SK-N-SH (cell line): ENCODE results near the gene LRRC72.

Experiments
- CHD2 ChIP-seq: fragments of 150-350 bp; IDR thresholded peaks from 2 replicates; pipeline ENCODE4 v1.6.1; 2018; ENCODE audit warnings: low read length; ENCODE audit not compliant: partially characterized antibody
- CTCF ChIP-seq: fragments of 200-600 bp; sonication (generic); IDR thresholded peaks from 2 replicates; pipeline ENCODE4 v1.6.1; 2017; ENCODE audit warnings: antibody characterized with exemption, mild to moderate bottlenecking, moderate library complexity
- EP300 ChIP-seq, 2 experiments: IDR thresholded peaks; 2 replicates each; pipeline versions ENCODE4 v1.4.0 to v1.6.1; 2012; ENCODE audit warnings: borderline replicate concordance in 1 of 2, low read depth in 1 of 2, low read length in 1 of 2
- EZH2phosphoT487 ChIP-seq: fragments of 200-600 bp; sonication (generic); IDR thresholded peaks from 2 replicates; pipeline ENCODE4 v1.6.1; 2017; ENCODE audit warnings: low read depth, mixed run types, mild to moderate bottlenecking, antibody characterized with exemption, moderate library complexity, borderline replicate concordance
- MAX ChIP-seq: IDR thresholded peaks from 2 replicates; pipeline ENCODE4 v1.4.0; 2012; ENCODE audit warnings: low read depth
- MXI1 ChIP-seq: IDR thresholded peaks from 2 replicates; pipeline ENCODE4 v1.6.1; 2012; ENCODE audit warnings: mild to moderate bottlenecking, low read depth, low read length, improper control_type of control experiment
- POLR2AphosphoS5 ChIP-seq: IDR thresholded peaks from 2 replicates; pipeline ENCODE4 v1.6.1; 2012; ENCODE audit warnings: low read depth, low read length
- RAD21 ChIP-seq: IDR thresholded peaks from 2 replicates; pipeline ENCODE4 v1.6.1; 2012; ENCODE audit warnings: mild to moderate bottlenecking, low read length
- RCOR1 ChIP-seq: fragments of 150-350 bp; IDR thresholded peaks from 2 replicates; pipeline ENCODE4 v1.6.1; 2017; ENCODE audit warnings: antibody characterized with exemption, low read length
- RXRA ChIP-seq: IDR thresholded peaks from 2 replicates; pipeline ENCODE4 v1.4.0; 2012; ENCODE audit warnings: low read depth, mild to moderate bottlenecking, borderline replicate concordance
- SMC3 ChIP-seq: IDR thresholded peaks from 2 replicates; pipeline ENCODE4 v1.6.1; 2012; ENCODE audit warnings: low read depth, low read length, improper control_type of control experiment
- TAF1 ChIP-seq: IDR thresholded peaks from 2 replicates; pipeline ENCODE4 v1.6.1; 2012; ENCODE audit warnings: low read depth, mild to moderate bottlenecking, low read length, moderate library complexity, borderline replicate concordance

GRCh38 chr7:16535500-16535899 is 8.9 kb downstream of the LRRC72 start:
- no peak for TF ChIP-seq CTCF
- TF ChIP-seq EZH2phosphoT487 = no peak
- no peak for TF ChIP-seq POLR2AphosphoS5
- no peak for TF ChIP-seq MXI1
- no peak for TF ChIP-seq RAD21
- TF ChIP-seq CHD2 = no peak
- TF ChIP-seq RXRA = no peak
- TF ChIP-seq RCOR1 = no peak
- TF ChIP-seq SMC3 = no peak
- TF ChIP-seq MAX = no peak
- no peak for TF ChIP-seq EP300 (IDR thresholded peaks at IDR 0.05; ENCODE audit: borderline replicate concordance in 1 of 2, low read depth in 1 of 2, low read length in 1 of 2)
- TF ChIP-seq TAF1 = no peak
